GM12891 (cell line): ENCODE results near the gene IFT88.

Source experiments
- PAX5 ChIP-seq: IDR thresholded peaks from 2 replicates; pipeline ENCODE4 v1.6.1; 2011; ENCODE audit warnings: low read length, moderate library complexity, mild to moderate bottlenecking; ENCODE audit not compliant: insufficient read depth, severe bottlenecking
- POLR2A ChIP-seq: IDR thresholded peaks from 2 replicates; pipeline ENCODE4 v1.6.1; 2011; ENCODE audit warnings: low read depth, low read length, control low read depth
- POLR2AphosphoS5 ChIP-seq: IDR thresholded peaks from 2 replicates; pipeline ENCODE4 v1.6.1; 2011; ENCODE audit warnings: low read depth, low read length, control low read depth
- POU2F2 ChIP-seq: IDR thresholded peaks from 2 replicates; pipeline ENCODE4 v1.6.1; 2011; ENCODE audit warnings: low read depth, mild to moderate bottlenecking, control low read depth, low read length, moderate library complexity
- SPI1 ChIP-seq: IDR thresholded peaks from 2 replicates; pipeline ENCODE4 v1.6.1; 2011; ENCODE audit warnings: low read depth, low read length, control low read depth
- TAF1 ChIP-seq: IDR thresholded peaks from 2 replicates; pipeline ENCODE4 v1.6.1; 2011; ENCODE audit warnings: low read depth, low read length, control low read depth

DNA sequence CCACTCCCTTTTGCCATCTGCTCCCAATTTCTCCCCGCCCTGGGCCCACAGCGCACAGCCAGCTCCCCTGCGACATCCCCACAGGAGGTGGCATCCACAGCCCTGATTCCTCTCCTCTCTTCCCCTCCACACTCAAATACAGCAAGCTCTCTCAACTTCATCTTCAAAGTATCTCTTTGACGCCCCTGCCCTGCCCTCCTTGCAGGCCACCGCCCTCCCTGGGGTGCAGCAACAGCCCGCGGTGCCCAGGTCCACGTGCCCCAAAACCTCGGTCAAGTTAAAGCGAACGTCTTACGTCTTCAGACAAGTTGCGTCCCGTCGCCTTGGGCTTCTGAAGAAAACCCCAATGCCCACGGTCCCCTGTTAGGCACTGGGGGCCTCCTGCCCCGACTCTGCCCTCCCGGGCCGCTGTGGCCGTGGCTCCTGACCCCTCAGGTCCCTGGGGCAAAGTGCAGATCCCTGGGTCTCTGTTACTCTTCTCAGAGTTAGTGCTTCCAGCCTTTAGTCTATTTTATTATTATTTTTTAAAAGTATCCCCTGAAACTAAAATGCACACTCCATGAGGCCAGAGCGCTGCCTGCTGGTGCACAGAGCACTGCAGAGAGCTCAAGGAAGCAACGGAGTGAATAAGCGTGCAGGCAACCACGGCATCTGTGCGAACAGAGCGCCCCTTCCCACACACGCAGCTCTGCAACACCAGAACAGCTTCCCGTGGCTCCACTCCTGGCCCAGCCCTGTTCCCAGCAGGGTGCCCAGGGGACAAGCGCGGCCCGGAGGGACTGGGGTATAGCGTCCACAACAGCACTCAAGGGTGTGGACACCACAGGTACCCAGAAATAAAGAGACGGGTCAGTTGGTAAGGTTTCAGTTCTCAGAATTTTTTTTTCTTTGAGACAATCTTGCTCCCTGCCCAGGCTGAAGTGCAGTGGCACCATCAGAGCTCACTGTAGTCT lies 163.0 kb downstream of the IFT88 start:
- TF ChIP-seq POLR2A: no peak
- no peak for TF ChIP-seq POLR2AphosphoS5
- no peak for TF ChIP-seq SPI1
- no peak for TF ChIP-seq TAF1
- TF ChIP-seq POU2F2: no peak
- TF ChIP-seq PAX5: no peak
